Measurements from ENCODE around the gene STAMBP. TPM values are rescaled to one million over a fixed set of nuclear protein-coding genes. Genes with fewer than 3 reads are reported as not detected.
A peak's percentile ranks its signal among the peaks of the same experiment; 100 is the strongest.

Gene STAMBP
- total RNA-seq, 1 donor = 34.2 TPM

- no peak overlapping the region for H3K4me3 ChIP-seq (ENCODE audit: low read depth, low read length)
- TF ChIP-seq, protein P1, sequence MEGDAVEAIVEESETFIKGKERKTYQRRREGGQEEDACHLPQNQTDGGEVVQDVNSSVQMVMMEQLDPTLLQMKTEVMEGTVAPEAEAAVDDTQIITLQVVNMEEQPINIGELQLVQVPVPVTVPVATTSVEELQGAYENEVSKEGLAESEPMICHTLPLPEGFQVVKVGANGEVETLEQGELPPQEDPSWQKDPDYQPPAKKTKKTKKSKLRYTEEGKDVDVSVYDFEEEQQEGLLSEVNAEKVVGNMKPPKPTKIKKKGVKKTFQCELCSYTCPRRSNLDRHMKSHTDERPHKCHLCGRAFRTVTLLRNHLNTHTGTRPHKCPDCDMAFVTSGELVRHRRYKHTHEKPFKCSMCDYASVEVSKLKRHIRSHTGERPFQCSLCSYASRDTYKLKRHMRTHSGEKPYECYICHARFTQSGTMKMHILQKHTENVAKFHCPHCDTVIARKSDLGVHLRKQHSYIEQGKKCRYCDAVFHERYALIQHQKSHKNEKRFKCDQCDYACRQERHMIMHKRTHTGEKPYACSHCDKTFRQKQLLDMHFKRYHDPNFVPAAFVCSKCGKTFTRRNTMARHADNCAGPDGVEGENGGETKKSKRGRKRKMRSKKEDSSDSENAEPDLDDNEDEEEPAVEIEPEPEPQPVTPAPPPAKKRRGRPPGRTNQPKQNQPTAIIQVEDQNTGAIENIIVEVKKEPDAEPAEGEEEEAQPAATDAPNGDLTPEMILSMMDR (IDR thresholded peaks at IDR 0.05; ENCODE audit: insufficient read depth, low read length) = no peak
- no peak for DNase-seq (ENCODE audit: low read depth)
Observed at GRCh38 chr2:73844087-73844486, 15.3 kb downstream of the STAMBP start.

GRCh38 chr2:73850009-73850408, 21.2 kb downstream of the STAMBP start:
- TF ChIP-seq, protein P1 (IDR thresholded peaks at IDR 0.05; ENCODE audit: insufficient read depth, low read length) = no peak
- DNase-seq (ENCODE audit: low read depth) = no peak
- H3K4me3 ChIP-seq (ENCODE audit: low read depth, low read length) = no peak overlapping the region

- TF ChIP-seq, protein P1 (IDR thresholded peaks at IDR 0.05; ENCODE audit: insufficient read depth, low read length) = peak; percentile 21
- no peak overlapping the region for H3K4me3 ChIP-seq (ENCODE audit: low read depth, low read length)
- DNase-seq (ENCODE audit: low read depth) = no peak
Observed at GRCh38 chr2:73851274-73851673, 22.5 kb downstream of the STAMBP start.

GRCh38 chr2:73852020-73852419, 23.3 kb downstream of the STAMBP start:
- H3K4me3 ChIP-seq (ENCODE audit: low read depth, low read length) = no peak overlapping the region
- peak; percentile 81 for DNase-seq (ENCODE audit: low read depth)
- TF ChIP-seq, protein P1 (IDR thresholded peaks at IDR 0.05; ENCODE audit: insufficient read depth, low read length) = no peak

DNA sequence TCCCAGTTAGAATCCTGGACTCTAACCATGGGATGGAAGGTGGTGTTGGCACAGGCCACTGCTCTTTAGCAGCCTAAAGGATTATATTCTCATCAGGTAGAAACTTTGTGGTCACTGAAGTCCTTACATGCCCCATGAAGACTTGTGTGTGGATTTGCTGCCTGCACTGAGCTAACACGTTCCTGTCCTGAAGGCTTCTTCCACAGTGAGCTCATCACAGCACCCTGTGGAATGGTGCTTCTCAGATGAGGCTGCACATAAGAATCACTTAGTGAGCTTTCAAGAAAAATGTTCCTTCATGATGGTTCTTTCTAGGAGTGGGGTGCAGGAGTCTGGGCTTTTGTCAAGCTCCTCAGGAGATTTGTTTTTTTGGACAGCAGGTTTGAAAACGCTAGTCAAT, 26.8 kb downstream of the STAMBP start:
- TF ChIP-seq, protein P1 (IDR thresholded peaks at IDR 0.05; ENCODE audit: insufficient read depth, low read length) = no peak
- H3K4me3 ChIP-seq (ENCODE audit: low read depth, low read length) = no peak overlapping the region
- DNase-seq (ENCODE audit: low read depth) = no peak

GRCh38 chr2:73856214-73856613, 27.5 kb downstream of the STAMBP start:
- H3K4me3 ChIP-seq (ENCODE audit: low read depth, low read length) = no peak overlapping the region
- TF ChIP-seq, protein P1 (IDR thresholded peaks at IDR 0.05; ENCODE audit: insufficient read depth, low read length) = no peak
- peak; percentile 65 for DNase-seq (ENCODE audit: low read depth)
